H1 (cell line): ENCODE results near the gene CFAP100. TPM values are rescaled to one million over a fixed set of nuclear protein-coding genes. Genes with fewer than 3 reads are reported as not detected.

Source experiments
- BACH1 ChIP-seq: IDR thresholded peaks from 2 replicates; pipeline ENCODE4 v1.6.1; 2012; ENCODE audit warnings: low read length, improper control_type of control experiment
- CEBPB ChIP-seq: IDR thresholded peaks from 2 replicates; pipeline ENCODE4 v1.6.1; 2012; ENCODE audit warnings: low read depth, low read length
- CHD1 ChIP-seq: IDR thresholded peaks from 2 replicates; pipeline ENCODE4 v1.6.1; 2012; ENCODE audit warnings: low read depth, low read length, improper control_type of control experiment
- CHD7 ChIP-seq: fragments of 300-600 bp; sonication (generic); IDR thresholded peaks from 2 replicates; pipeline ENCODE4 v1.7.1; 2012; ENCODE audit warnings: low read length, moderate library complexity, mild to moderate bottlenecking, inconsistent platforms; ENCODE audit not compliant: insufficient replicate concordance
- EGR1 ChIP-seq: IDR thresholded peaks from 2 replicates; pipeline ENCODE4 v1.6.1; 2011; ENCODE audit warnings: low read depth, low read length, borderline replicate concordance
- GTF2F1 ChIP-seq: IDR thresholded peaks from 2 replicates; pipeline ENCODE4 v1.6.1; 2012; ENCODE audit warnings: low read depth, low read length, improper control_type of control experiment, borderline replicate concordance
- MAFK ChIP-seq: IDR thresholded peaks from 2 replicates; pipeline ENCODE4 v1.6.1; 2012; ENCODE audit warnings: low read depth, mild to moderate bottlenecking, improper control_type of control experiment, low read length
- SAP30 ChIP-seq: fragments of 300-600 bp; sonication (generic); IDR thresholded peaks from 2 replicates; pipeline ENCODE4 v1.7.1; 2012; ENCODE audit warnings: low read length, moderate library complexity, mild to moderate bottlenecking, inconsistent platforms; ENCODE audit not compliant: insufficient read depth, insufficient replicate concordance
- YY1 ChIP-seq: IDR thresholded peaks from 2 replicates; pipeline ENCODE4 v1.6.1; 2011; ENCODE audit warnings: low read depth, mild to moderate bottlenecking, low read length
- polyA plus RNA-seq, 7 experiments: library from polyadenylated mRNA; depleted of rRNA in 3 of 7; stranded (reverse) in 5 of 7; unstranded in 2 of 7; fragments of >200 nt in 5 of 7; fragments of 200-250 nt in 2 of 7; gene quantifications; 1 replicate in 5 of 7; 2 replicates in 1 of 7; 4 replicates in 1 of 7; pipeline versions ENCODE4 v1.2.1 to v1.2.3, GENCODE V29; 2011 to 2013; ENCODE audit warnings: missing spikeins in 2 of 7, mixed read lengths in 2 of 7
- total RNA-seq: library from RNA; stranded (reverse); fragmentation: NEBNext Ultra II Directional; extraction: Animal tissue kit (Norgen Biotek cat#: 25700); gene quantifications from 2 replicates; pipeline ENCODE4 v1.2.1, GENCODE V29; 2021
- TF ChIP-seq, protein P1 (sequence below): IDR thresholded peaks from 2 replicates; pipeline ENCODE4 v1.6.1; 2012; ENCODE audit warnings: inconsistent platforms

CFAP100 gene
- total and polyA plus RNA-seq, 2 of the 8 experiments (the other 6 are each of a cell fraction or from before 2014, with no cell fraction given) = 0.17 TPM; not detected in 1

DNA sequence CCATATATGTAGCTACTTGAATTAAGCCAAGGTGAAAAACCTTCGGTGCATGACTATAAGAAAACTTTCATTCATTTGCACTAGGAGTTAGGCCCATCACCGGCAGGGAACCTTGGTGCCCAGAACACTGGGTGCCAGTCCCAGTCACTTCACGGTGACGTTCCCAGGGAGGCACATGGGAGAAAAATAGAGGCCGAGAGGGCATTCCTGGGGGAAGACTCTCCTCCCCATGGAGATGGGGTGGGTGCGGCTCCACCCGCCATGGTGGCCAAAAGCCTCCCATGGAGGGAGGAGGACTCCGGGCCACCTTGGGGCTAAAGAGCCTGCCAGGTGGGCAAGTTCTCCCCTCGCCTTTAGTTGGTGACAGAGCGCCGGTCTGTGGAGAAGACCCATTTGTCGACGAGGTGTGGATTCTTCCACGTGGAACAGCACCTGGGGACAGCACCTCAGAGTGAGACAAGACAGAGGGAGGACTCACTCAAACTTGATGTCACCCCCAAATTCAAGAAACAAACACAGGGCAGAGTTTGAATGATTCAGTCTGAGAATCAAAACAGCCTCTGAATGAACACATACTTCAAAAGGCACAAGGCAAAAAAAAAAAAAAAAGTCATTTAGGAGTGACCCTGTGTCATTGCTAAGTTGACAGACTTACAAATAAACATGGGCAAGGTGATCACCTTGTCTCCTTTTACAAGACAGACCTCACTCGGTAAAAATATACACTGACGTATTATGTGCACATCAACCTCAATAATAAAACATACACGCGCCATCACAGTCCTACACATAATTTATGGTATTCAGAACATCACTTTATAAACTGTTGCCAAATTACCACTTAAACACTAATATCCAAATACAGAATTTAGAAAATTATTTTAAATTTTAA is 42.4 kb downstream of the CFAP100 start (continued):
- TF ChIP-seq CHD7 (no peak), CHD1 (no peak), YY1 (no peak), CEBPB (no peak), SAP30 (no peak), MAFK (no peak), GTF2F1 (no peak), BACH1 (no peak), EGR1 (no peak)
- TF ChIP-seq, protein P1, sequence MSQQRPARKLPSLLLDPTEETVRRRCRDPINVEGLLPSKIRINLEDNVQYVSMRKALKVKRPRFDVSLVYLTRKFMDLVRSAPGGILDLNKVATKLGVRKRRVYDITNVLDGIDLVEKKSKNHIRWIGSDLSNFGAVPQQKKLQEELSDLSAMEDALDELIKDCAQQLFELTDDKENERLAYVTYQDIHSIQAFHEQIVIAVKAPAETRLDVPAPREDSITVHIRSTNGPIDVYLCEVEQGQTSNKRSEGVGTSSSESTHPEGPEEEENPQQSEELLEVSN = no peak
